Stimulated activated CD8-positive, alpha-beta memory T cell treated with anti-CD3 and anti-CD28 coated beads, Interleukin-7, amount 100 ng/mL, for 48 hours (primary cell): ENCODE measurements around the gene MB21D2.
"Not testable (repeated sequence)": the region's sequence is repeated elsewhere in the genome, so short reads cannot be mapped to it uniquely, and the experiment has no call there.

Experiments
- DNase-seq, 2 donors: peaks; one replicate each; pipeline ENCODE4 v3.0.0-alpha.2; 2020; ENCODE audit warnings: low read depth in 1 of 2; ENCODE audit errors: extremely low read depth in 1 of 2

MB21D2 gene

DNA sequence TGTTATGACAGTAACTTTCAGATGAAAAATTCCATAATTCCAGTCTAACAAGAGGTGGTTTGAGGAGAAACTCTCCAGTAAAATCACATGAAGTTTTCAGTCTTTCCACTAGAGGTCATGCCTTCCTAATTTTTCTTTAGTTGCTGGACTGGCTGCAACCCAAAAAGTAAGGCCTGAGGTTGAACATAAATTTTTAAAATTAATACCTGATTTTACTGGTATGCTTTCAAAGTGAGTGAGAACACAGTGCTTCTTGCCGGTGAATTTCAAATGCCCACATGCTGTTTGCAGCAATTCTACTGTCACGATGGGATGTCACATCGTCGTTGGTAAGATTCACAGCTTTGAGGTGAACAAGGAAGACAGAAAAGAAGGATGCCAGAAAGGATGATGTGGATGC, 101.3 kb downstream of the MB21D2 start:
- no peak for DNase-seq

DNA sequence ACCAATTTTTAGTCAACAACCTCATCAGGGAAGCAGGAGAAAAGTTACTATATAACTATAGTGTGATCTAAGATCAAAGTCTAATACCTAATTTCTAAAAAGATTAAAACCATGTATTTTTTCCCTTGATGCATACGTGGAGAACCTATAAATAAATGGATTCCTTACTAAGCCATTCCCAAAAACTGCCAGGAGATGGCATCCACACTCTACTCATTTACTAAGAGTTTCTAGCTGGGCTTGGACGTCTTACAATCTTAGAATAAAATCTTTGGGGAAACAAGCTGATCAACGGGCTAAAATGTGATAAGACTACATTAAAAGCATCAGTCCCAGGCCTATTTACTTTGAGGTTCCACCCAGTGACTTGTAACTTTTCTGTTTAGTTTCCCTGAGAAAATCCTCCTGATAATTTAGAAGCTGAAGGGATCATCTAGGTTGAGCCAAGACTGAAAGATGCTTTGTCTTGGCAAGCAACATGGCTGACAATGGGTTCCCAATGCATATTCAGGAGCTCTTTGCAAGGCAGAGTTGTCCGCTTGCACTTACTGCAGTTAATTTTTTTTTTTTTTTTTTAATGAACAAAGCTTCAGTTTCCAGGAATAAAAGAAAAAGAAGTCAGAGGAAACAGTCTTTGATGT, 104.8 kb downstream of the MB21D2 start:
- DNase-seq: no peak

- DNase-seq: no peak
Measured at GRCh38 chr3:192805711-192806110, 111.9 kb downstream of the MB21D2 start.

- DNase-seq: no peak
Measured at GRCh38 chr3:192804502-192804901, 113.2 kb downstream of the MB21D2 start.

DNA sequence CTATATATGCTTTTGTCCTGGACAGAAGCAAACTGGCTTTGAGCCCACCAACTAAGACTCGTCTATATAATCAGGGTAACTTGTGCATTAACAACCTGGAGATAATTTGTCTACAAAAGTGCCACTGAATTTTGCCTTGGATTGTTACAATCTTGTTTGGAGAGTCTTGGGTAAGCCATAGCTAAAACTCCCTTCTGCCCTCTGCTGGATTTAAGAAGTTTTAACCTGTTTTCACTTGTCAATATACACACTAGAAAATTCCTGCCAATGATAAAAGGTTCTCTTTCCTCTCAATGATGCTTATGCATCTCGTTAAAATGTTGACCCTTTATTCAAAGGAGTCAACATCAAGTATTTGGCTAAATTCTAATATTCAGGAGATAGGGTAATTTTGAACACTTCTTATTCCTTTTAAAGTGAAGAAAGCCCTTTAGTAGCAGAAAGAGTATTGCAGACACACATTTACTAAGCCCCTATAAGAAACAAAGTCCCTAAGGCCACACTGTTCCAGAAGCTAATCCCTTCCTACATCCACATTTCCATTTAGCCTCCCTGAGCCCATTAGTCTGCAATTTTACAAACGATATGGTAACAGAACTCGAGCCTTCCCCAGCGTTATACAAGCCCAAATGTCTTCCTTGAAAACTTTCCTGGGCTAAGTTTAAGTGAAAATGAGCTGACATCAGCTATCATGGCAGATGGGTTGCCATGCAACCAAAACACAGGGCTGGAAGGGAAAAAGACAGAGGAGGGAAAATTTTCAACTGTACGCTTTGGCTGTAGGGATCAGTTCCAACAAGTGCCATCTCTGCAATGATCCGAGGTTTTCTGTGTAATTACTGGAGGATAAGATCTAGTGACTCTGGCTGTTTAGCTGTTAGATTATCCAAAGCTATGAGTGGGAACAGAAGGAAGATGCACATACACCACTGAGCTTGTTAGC, 114.4 kb downstream of the MB21D2 start:
- DNase-seq: no peak

GRCh38 chr3:192801985-192802384, 115.7 kb downstream of the MB21D2 start:
- DNase-seq: no peak

- no peak for DNase-seq
Measured at GRCh38 chr3:192799721-192800120, 117.9 kb downstream of the MB21D2 start.

- DNase-seq: no peak
Measured at GRCh38 chr3:192795021-192795420, 122.6 kb downstream of the MB21D2 start.

DNA sequence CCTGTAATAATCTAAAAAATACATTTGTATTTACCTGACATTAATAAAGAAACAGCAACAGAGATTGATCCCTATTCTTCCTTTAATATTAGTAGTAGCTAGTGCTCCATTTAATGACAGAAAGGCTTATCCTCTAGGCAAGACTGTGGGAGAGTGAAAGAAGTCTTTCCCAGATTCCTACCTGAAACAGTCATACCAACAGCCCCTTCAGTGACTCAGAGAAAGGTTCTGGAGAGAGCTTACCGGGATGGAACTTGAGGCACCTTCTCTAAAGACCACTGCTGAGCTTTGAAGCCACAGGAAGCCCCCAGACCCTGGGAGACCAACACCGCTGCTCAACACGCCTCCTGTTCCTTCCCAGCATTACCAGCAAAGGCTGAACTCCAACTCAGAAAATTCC, 123.4 kb downstream of the MB21D2 start:
- no peak for DNase-seq

DNA sequence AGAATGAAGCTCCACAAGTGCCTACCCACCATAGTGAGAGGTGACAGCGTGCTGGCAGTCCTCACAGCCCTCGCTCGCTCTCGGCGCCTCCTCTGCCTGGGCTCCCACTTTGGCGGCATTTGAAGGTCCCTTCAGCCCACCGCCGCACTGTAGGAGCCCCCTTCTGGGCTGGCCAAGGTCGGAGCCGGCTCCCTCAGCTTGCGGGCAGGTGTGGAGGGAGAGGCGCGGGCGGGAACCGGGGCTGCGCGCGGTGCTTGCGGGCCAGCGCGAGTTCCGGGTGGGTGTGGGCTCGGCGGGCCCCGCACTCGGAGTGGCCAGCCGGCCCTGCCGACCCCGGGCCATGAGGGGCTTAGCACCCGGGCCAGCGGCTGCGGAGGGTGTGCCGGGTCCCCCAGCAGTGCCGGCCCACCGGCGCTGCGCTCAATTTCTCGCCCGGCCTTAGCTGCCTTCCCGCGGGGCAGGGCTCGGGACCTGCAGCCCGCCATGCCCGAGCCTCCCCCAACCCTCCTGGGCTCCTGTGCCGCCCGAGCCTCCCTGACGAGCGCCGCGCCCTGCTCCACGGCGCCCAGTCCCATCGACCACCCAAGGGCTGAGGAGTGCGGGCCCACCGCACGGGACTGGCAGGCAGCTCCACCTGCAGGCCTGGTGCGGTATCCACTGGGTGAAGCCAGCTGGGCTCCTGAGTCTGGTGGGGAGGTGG, 128.7 kb downstream of the MB21D2 start:
- not testable (repeated sequence) for DNase-seq

DNA sequence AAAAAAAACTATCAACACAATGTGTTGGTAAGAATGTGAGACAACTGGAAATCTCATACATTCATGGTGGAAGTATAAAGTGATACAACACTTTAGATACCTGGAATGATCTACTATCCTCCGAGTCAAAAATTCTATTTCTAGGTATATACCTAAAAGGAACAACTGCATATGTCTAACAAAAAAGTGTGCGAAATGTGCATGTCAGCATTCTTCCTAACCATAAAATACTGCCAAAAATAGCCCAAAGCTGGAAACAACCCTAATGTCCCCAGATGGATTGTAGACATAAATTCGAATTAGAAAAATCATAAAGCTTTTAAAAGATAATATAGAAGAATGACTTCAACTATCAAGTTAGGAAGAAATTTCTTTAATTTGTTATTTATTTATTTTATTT, 139.1 kb downstream of the MB21D2 start:
- no peak for DNase-seq

DNA sequence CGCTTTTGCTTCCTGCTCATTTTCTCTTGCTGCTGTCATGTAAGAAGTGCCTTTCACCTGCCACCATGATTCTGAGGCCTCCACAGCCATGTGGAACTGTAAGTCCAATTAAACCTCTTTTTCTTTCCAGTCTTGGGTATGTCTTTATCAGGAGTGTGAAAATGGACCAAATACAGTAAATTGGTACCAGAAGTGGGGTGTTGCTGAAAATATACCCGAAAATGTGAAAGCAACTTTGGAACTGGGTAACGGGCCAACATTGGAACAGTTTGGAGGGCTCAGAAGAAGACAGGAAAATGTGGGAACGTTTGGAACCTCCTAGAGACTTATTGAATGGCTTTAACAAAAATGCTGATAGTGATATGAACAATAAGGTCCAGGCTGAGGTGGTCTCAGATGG, 143.3 kb downstream of the MB21D2 start:
- DNase-seq: not testable (repeated sequence)

GRCh38 chr3:192772240-192772894, 145.3 kb downstream of the MB21D2 start:
- no peak for DNase-seq

DNA sequence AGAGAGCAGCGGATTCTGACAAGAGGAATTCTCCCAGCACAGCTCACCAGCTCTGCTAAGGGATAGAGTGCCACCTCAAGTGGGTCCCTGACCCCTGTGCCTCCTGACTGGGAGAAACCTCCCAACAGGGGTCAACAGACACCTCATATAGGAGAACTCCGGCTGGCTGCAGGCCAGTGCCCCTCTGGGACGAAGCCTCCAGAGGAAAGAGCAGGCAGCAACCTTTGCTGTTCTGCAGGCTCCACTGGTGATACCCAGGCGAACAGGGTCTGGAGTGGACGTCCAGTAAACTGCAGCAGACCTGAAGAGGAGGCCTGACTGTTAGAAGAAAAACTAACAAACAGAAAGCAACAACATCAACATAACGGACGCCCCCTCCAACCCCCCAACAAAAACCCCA, 159.0 kb downstream of the MB21D2 start:
- no peak for DNase-seq

DNA sequence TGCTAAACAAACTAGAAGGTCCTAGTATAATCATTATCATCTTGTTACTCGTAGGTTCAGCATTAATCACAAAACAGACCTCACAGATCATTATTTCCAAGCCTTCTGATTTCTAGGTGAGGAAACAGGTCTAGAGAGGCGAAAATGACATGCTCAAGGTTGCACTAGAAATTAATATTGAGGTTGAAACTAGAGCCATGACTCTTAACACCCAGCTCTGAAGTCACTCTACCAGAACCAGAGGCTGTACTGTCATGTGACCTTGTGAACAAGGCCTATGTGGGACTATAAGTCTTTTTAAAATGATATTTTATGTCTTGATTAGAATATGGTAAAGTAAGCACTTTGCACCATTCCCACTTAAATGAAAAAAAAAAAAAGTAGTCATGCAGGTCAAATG, 166.5 kb downstream of the MB21D2 start:
- DNase-seq: no peak

- DNase-seq: no peak
Measured at GRCh38 chr3:192750201-192750600, 167.5 kb downstream of the MB21D2 start.

GRCh38 chr3:192747746-192748145, 169.9 kb downstream of the MB21D2 start:
- DNase-seq: no peak

DNA sequence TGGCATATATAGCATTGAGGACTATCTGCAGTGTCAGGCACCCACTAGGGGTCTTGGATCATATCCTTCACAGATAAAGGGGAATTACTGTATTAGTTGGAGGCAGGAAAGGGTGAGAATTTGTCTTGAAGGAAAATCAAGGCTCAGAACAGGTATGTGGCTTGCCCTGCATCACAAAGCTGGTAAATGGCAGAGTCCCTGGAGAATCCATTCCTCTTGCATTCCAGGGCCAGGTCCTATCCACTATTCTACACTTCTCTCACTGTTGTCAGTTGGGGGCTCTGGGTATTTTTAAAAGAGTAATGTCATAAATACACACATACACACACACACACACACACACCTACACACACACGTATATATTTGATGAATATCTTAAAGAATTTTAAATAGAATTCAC, 170.5 kb downstream of the MB21D2 start:
- no peak for DNase-seq
